Stimulated activated CD4-positive, alpha-beta T cell treated with anti-CD3 and anti-CD28 coated beads, Interleukin-12 subunit alpha, Interleukin-12 subunit beta, amount 100 ng/mL, for 48 hours (primary cell): Measurements from ENCODE around the gene SMC5.
"Not testable (repeated sequence)": the region's sequence is repeated elsewhere in the genome, so short reads cannot be mapped to it uniquely, and the experiment has no call there.

ENCODE experiments used
- DNase-seq, 3 donors: peaks; one replicate each; pipeline ENCODE4 v3.0.0-alpha.2; 2020; ENCODE audit warnings: low read depth in 2 of 3, low spot score in 1 of 3

SMC5 gene

DNA sequence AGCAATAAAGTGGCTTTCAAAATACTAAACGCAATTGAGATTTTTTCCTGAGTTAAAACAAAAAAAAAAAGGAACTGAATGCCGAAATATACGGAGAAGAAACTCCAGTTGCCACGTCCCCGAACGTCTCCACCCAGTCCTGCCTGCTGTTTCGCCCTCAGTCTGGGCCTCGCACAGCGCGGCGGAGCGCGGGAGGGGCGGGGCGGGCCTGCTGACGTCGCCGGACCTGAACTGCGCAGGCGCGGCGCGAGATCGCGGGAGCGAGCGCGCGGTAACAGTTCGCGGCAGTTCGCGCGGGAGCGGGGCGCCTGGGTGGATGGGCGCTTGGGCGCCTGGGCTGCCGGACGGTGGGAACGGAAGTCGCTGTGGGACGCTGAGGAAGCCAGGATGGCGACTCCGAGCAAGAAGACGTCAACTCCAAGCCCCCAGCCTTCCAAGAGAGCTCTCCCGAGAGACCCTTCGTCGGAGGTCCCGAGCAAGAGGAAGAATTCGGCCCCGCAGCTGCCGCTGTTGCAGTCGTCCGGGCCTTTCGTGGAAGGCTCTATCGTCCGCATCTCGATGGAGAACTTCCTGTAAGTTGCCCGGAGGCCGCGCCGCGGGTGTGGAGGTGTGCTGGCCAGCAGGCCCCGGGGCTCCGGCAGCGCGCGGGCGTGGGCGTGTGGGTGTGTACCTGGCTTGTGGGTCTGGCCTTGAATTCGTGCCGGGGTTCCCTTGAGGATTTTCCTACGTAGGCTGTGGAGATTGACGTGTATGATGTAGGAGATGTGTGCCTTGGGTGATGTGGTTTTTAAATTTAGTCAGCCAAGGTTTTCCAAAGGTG is at the start of gene SMC5:
SMC5 (plus strand) TSS at position 287 of the 820 bp plus-strand sequence; CDS start at position 388, 101 bp downstream.
- DNase-seq: peak; percentile 79 to 83 (median 83)

DNA sequence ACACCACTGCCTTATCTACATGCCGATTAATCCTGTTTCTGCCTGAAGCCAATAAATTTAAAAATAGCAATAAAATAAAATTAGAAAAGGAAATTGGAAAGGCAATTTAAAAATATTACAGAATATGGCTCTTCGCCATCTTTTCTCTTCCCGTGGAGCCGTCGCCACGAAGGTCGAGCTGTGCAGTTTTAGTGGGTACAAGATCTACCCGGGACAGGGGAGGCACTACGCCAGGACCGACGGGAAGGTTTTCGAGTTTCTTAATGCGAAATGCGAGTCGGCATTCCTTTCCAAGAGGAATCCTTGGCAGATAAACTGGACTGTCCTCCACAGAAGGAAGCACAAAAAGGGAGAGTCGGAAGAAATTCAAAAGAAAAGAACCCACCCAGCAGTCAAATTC is 41.7 kb upstream of the SMC5 start:
- DNase-seq: no peak

GRCh38 chr9:70218767-70219166 is 40.0 kb upstream of the SMC5 start:
- DNase-seq: no peak

DNA sequence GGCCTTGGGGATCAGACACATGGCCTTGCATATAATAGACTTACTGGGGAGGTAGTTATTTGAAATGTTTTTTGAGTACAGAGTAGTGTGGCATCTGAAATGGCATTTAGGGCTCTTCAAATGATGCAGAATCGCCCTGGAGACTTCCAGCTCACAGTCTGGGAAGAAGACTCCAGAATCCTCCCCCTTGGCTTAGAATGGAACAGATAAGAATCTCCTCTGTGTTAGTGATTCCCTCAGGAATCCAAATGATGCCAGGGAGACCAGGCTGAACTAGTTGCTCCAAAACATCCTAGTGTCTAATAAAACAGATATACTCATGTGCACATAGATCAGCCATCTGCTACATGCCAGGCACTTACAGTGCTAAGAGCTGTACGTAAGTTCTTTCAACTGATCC is 38.6 kb upstream of the SMC5 start:
- no peak for DNase-seq

- DNase-seq: no peak
Measured at GRCh38 chr9:70222354-70222753, 36.4 kb upstream of the SMC5 start.

GRCh38 chr9:70228118-70228517 is 30.7 kb upstream of the SMC5 start:
- no peak for DNase-seq

DNA sequence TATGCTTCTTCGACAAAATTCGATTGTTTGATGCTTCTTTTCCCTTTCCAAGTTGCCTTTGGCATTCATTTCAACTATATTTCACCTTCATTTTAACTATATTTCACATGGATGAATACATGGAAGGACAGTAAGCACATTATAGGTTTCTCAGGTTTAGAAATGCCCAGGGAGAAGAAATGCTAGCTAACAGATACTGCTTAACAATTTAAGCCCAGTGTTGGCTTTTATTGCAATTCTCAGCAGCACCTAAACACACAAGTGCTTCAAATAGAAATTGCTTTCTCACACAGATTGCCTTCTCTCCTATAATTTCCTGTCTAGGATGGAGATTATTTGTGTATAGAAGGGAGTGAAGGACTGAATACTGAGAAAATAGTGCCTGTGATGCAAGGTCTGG is 30.2 kb upstream of the SMC5 start:
- DNase-seq: no peak

DNA sequence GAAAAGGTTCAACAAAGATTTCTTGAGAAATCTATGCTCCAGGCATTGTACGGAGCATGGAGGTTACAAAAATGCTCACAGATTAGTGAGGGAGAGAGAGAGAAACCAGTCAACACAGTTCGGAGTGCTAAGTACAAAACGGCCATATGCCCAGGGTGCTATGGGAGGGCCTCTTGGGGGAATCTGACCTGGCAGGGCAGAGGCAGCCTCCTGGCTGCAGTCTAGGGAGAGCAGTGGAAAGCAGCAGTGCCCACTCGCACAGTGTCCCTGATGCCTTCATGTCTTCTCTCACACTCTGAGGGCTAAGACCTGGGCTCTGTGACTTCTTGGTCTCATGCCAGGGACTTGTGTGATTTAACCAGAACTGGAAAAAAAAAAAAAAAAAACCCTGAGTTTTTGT is 29.8 kb upstream of the SMC5 start:
- no peak for DNase-seq

DNA sequence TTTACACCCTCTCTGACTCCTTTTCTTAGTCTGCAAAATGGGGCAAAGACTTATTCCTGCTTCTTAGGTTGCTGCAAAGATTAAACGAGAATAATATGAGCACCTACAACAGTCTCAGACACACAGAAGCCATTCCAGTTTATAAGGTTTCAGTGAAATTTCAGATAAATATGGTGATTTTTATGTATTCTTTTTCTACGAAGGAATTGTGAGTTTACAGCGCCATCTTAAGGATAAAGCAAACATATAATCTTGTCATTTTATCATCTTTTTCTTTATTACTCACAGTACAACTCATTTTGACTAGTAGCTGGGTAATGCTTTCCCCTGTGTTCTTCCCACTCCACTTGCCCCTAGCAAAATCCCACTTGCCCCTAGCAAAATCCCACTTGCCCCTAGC is 29.2 kb upstream of the SMC5 start:
- no peak for DNase-seq

GRCh38 chr9:70232476-70232875 is 26.3 kb upstream of the SMC5 start:
- DNase-seq: no peak

GRCh38 chr9:70234208-70234607 is 24.6 kb upstream of the SMC5 start:
- not testable (repeated sequence) for DNase-seq

DNA sequence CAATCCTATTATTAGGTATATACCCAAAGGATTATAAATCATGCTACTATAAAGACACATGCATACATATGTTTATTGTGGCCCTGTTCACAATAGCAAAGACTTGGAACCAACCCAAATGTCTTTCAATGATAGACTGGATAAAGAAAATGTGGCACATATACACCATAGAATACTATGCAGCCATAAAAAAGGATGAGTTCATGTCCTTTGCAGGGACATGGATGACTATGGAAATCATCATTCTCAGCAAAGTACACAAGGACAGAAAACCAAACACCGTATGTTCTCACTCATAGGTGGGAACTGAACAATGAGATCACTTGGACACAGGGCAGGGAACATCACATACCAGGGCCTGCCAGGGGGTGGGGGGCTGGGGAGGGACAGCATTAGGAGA is 12.8 kb upstream of the SMC5 start:
- DNase-seq: not testable (repeated sequence)

DNA sequence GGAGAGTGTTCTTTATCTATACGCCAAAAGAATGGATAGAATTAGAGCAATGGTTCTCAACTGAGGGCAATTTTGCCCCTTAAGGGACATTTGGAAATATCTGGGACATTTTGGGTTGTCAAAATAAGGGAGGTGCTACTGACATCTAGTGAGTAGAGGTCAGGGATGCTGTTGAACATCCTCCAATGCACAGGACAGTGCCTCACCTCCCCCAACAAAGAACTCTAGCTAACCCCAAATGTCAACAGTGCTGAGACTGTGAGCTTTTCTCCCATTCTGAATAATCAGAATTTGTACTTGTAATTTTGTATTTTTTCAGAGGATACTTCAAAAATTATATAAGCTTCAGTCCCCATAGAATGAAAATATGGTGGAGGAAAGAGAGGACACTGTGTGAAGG is 8.6 kb upstream of the SMC5 start:
- no peak for DNase-seq

GRCh38 chr9:70255486-70255885 is 3.3 kb upstream of the SMC5 start:
- DNase-seq: no peak

DNA sequence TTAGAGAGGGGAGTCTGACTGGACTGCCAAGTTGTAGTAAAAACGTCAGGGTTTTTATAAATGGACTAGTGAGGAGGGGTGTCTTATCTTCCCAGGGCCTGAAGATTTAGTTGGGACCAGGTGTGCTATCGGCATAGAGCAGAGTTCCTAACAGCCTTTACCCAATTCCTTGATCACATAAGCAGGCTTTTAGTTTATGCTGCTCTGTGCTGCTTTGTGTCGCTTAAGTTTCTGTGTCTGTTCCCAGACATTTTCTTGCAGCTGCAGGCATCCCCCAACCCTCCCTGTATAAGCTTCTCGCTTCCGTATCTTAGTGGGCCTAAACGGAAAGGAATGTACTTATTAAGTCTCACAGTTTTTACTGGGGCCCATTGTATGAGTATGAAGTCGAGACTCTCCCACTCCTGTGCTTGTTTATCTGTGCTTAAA is 2.6 kb upstream of the SMC5 start:
- no peak for DNase-seq

DNA sequence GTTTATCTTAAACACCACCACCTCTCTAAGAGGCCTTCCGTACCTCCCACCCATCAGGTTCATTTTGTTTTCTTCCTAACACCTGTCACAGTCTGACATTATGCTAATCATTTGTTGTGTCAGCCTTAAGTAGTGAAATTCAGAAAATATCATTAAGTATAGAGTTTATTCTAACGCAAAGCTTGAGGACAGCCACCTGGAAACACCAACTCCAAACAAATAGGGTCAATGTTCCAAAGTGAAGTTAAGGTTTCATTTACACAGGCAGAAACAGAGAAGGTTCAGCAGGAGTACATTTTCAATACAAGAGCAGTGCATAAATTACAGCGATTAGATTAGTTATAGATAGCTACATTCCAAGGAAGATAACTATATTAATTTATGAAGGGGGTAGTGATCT is 1.3 kb upstream of the SMC5 start:
- DNase-seq: no peak

DNA sequence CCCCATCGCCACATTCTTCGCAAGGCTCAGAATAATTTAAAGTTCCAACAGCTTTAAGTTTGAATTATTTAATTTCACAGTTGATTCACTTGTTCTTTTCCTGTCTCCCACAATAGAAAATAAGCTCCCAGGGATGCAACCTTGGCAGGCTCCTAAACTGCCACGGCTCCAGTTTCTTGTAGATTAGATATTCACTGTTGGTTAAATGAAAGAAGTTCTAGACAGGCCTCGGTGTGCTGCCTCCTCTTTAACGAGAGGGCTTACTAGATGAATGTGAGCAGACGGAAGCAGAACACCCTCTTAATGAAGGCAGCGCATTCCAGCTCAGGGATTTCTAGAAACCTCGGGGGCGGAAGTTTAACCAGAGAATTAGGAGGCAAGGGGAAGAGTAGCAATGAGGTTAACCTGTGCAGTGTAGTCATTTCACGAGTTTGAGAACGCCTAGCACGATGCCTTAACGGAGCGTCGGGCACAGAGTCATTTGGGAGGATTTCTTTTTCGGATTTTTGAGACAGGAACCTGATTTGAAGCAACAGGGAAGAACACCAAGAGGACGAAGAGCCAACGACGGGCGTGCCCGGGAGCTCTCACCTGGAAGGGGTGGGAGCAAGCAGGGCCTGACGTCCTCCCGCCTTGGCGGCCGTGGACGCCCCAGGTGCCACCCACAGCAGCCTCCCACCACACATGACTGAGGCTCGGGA is 637 bp upstream of the SMC5 start:
- DNase-seq: peak; percentile 12 to 39 (median 17)

- DNase-seq: no peak
Measured at GRCh38 chr9:70259512-70259802, 679 bp downstream of the SMC5 start.

DNA sequence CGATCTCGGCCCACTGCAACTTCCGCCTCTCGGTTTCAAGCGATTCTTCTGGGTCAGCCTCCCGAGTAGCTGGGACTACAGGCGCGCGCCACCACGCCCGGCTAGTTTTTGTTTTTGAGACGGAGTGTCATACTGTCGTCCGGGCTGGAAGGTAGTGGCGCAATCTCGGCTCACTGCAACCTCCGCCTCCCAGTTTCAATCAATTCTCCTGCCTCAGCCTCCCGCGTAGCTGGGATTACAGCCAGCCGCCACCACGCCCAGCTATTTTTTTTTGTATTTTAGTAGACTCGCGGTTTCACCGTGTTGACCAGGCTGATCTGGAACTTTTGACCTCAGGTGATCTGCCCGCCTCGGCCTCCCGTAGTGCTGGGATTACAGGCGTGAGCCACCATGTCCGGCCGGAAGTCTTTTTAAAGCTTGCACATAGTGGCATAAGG is 1.2 kb downstream of the SMC5 start:
- no peak for DNase-seq

GRCh38 chr9:70260606-70261005 is 1.8 kb downstream of the SMC5 start:
- DNase-seq: no peak

DNA sequence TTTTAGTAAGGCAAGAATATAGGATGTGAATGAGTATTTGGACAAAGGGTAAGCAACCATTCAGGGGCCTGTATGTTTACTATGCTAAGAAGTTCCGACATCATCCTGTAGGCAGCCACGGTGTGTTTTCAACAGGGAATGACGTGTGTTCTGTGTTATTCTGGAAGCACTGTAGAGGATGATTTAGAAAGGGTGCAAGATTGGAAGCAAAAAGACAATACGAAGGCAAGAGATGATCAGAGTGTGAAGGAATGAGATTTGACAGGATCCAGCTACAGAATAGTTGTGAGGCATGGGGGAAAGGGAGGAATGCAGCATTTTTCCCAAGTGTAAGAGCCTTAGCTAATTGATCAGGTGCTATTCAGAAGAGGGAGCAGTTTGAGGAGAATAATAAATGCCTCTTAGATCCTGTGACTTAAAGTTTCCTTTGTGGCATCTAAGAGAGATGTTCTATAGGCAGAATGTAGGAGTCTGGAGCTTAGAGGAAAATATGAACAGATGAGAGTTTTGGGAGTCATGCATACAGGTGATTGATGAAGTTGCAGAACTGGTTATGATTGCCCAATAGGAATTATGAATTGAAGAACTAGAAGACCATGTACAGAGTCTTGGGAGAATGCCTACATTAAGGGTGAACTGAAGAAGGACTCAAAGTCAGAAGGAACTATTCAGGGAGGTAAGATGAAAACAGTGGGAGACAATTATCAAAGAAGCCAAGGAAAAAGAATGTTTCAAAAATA is 2.5 kb downstream of the SMC5 start:
- no peak for DNase-seq

DNA sequence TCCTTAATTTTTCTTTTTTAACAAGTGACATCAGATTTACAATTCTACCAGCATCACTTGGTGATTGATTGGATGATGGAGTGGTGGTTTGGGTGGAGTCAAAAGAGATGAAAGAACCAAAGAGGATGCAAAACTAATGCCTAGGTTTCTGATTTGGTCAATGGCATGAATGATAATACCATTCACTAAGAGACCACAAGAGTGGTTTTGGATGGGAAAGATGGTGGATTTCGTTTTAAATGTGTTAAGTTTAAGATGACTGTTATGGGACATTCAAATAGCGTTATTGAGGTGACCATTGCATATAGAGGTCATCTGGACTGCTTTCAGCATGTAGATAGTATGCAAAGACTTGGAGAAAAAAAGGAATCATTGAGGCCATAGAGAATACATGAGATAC is 3.6 kb downstream of the SMC5 start:
- DNase-seq: no peak
